GM18867 (cell line): Measurements from ENCODE around the gene RAB43.
"Not testable (repeated sequence)": the region's sequence is repeated elsewhere in the genome, so short reads cannot be mapped to it uniquely, and the experiment has no call there.

Experiments used
- ATAC-seq: cut with Tn5 transposase; IDR thresholded peaks from one replicate; pipeline ENCODE4 v1.9.1; 2021; ENCODE audit warnings: mild to moderate bottlenecking, moderate library complexity; ENCODE audit not compliant: unreplicated experiment

Gene RAB43

DNA sequence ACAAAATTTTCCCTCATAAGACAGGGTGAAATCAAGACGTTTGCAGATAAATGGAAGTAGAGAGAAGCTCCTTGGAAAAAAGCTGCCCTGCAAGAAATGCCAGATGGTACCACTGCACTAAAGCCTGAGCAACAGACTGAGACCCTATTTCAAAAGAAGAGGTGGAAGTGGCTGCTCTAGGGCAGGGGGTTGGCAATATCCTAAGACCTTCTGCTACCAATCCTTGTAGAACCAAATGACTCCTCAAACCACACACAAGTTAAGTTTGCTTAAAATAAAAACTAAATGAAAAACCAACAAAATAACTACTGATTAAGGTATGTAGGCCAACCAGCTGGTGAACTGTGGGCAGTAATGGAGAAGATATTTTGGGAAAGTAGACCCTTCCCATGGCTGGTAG, 21.3 kb downstream of the RAB43 start:
- ATAC-seq: no peak

DNA sequence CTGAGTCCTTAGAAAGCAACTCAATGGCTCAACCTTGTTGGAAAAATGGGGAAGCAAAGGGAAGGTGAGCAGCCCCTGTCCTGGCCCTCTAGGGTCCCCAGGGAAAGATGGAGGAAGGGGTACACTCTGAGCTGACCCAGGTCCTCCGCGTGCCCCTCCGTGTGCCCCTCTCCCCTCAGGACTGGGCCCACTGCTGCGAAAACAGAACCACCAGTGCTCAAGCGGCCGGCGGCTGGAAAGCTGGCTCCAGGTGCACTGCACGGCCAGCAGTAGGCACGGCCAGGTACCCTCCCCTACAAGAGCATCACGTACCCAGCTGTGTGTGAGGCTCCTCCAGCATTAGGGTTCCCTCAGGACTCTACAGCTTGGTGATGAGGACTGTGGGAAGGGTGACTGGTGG, 26.3 kb downstream of the RAB43 start:
- ATAC-seq: no peak

DNA sequence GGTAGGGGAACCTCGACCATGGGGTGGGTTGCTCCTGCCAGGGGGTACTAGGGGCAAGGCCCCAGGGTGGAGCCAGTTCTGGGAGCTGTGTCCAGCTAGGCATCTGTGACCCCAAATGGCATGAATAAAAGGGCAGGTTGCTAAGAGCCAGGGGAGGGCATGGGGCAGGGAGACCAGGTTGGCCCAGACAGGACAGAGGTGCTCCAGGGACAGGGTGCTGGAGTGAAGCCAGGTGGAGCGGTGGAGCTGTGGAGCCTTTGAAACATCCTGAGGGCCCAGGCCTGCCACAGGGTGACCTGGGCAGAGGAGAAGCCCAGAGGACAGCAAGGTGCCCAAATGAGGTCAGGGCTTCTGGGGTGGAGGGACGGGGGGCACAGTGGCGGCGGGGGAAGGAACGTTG, 33.3 kb downstream of the RAB43 start:
- ATAC-seq: not testable (repeated sequence)

DNA sequence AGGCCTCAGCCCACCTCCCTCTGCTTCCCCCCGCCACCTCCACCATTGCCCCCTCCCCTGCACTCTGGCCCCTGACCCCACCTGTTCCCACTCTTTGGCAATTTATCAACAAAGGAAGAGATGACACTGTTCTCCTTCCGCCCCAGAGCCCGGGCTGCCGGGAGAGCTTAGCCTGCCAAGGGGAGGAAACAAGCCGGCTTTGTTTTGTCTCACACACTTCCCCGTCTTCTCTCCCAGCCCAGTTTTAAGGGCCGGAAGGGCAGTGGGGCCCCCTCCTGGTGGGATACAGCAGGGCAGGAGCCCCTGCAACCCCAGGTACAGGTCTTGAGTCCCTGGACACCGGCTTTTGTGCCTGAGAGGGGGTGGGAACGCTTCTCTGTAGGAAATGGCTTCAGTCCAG, 33.7 kb downstream of the RAB43 start:
- ATAC-seq: not testable (repeated sequence)

DNA sequence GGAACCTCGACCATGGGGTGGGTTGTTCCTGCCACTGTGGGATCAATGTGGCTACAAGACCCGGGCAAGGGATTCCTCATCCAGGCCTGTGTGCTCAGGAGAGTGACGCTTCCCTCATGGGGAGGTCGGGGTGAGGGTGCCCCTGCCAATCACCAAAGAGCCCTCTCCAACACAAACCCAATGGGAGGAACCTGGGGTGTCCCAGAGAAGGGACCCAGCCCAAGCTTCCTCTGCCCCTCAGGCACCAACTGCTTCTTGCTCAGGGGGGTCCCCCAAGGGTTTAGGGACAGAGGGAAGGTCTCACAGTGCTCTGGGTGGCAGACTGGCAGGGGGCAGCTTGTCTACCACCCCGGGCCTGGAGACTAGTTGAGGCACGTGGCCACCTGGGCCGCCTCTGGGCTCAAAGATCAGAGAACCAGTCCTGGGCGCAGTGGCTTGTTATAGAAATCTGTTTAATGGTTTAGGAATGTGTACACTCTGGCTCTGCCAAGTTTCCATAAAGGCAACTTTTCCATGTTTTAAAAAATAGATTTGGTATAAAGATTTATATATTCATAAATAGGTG, 34.4 kb downstream of the RAB43 start:
- ATAC-seq: no peak

DNA sequence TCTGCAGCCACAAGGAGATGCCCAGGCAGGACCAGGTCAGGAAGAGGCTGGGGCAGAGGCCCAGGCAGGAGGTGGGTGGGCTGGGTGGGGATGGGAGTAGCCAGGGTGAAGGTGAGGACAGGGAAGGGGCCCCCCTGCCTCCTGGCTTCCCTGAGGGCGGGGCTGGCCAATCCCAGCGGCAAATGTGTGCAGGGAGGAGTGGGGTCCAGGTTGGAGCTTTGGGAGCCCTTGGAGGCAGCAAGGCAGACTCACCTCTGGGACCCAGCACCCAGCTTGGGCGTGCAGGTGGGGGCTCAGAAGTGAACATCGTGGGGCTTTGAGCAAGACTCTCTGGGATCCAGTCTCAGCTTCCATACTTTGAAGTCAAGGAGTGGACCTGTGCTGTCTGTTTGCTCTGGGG, 35.8 kb downstream of the RAB43 start:
- no peak for ATAC-seq

DNA sequence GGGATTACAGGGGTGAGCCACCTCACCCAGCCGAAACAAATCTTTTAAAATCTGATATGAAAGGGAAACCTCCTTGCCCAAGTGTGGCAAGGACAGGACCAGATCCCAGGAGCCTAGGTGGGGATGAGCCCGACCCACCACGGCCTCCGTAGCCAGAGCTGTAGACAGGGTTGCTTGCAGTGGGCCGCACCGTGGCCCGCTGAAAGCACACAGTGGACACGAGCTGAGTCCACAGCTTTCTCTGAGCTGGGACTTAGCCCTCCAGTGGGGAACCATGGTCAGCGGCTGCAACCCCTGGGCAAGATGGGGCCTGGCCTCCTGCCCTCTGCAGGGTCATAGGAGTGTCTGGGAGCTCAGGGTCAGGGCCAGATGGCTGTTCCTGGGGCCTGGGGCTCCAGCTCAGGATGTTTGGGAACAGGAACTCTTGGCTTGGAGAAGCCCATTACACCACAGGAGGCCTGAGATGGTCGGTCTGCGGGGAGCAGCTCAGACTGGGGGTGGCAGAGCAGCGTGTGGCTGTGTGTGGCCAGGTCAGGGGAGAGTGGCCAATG, 36.4 kb downstream of the RAB43 start:
- ATAC-seq: no peak

DNA sequence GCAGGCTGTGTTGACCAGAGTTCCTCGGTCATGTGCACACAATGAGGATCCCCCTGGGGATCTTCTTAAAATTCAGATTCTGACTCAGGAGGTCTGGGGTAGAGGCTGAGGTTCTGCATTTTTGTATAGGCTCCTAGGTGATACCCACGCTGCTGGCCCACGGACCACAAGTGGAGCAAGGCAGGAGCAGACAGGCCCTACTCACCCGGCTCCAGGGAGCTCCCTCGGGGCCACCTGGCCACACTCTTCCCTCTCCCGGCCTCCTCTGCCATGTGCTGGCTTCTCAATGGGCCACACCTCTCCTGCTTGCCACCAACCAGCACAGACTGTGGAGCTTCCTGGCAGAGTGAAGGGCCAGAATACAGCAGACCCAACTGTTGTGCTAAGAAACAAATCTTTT, 37.1 kb downstream of the RAB43 start:
- ATAC-seq: no peak

DNA sequence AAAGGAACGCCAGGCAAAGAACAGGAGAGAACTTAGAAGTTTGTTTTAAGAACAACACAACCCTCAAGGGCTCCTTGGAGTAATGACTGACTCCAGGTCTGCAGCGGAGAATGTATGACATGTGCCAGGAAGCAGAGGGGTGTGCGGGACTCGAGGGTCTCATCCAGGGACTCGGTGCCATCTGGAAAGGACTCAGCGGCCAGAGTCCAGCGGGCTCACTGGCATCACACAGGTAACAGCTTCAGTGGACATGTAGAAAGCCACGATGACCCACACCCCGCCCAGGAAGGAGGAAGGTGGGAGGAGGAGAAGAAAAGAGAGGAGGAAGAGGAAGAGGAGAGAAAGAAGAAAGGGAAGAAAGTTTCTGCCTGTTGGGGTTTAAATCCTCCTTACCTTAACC, 39.6 kb downstream of the RAB43 start:
- no peak for ATAC-seq

DNA sequence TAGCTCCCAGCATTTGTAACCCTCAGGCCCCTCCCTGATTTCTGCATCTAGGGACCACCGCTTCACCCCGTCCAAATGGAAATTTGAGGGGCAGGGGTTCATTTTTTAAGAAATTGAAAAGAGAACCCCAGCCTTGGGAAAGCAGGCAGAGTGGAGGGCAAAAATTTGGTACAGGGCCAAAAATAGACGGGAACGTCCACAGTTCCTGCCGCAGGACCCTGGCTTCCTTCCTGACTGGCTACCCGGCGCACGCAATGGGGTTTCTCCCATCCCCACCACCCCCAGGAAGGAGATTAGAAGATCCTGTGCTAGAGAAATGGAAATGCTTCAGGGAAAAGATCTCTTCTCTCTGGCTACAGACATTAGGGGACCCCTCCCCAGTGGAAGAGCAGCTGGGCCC, 40.1 kb downstream of the RAB43 start:
- ATAC-seq: no peak

DNA sequence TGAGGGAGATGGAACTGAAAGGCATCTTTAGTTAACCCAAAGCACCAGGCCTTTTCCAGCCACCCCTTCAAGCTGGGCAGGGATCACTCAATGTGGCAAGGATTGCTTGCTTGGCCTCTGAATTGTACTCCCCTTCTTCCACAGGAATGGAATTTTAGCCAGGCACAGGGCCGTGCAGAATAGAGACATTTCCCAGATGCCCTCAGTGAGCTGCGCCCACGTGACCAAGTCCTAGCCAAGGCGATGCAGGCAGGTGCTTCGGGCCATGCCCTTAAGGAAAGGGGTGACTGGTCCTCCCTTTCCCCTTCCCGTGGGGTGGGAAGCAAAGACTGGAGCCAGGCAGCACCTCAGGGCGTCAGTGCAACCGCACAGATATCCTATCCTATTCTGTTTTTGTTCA, 43.1 kb downstream of the RAB43 start:
- no peak for ATAC-seq

DNA sequence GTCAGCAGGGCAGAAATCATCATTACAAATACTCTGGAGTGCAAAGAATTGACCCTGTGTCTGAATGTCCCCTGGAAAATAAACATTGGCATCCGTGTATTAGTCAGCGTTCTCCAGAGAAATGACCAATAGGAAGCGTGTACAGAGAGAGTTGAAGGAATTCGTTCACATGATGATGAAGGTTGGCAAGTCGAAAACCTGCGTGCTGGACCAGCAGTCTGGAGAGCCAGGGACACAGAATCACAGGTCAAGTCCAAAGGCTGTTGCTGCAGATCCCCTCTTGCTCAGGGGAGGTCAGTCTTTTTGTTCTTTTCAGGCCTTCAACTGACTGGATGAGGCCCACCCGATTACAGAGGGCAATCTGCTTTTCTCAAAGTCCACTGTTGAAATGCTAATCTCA, 44.4 kb downstream of the RAB43 start:
- ATAC-seq: no peak

DNA sequence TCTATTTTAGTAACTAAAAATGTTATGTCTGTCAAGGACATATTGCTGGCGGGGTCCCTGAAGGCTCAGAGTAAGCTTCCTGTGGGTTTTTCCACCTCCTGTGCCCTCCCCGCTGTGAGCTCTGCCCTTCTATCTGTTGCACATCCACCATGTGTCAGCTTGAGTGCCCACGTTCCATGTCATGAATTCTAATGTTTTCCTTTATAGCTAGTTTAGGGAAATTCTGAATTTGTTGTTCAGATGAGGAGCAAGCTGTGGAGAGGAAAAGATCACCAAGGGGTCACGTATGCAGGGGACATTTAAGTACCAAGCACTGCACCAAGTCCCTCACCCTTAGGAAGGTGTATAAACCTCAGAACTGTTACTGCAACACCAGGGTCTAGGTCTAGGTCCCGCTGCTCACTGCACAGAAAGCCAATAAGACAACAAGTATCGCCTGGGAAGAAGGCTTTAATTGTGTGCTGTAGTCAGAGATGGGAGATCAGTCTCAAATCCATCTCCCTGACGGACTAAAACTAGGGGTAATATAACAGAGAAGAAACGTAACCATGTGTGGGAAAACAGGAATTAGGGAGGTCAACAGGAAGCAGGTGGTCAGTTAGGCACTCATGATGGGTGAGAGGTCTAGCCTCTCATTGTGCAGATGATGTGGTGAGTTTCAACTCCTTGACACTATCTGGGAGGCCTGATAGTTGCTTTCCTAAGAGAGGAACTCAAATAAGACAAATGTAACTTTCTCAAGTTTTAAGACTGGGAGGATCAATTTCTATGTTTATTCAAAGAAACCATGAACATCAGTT, 51.3 kb downstream of the RAB43 start:
- ATAC-seq: no peak

DNA sequence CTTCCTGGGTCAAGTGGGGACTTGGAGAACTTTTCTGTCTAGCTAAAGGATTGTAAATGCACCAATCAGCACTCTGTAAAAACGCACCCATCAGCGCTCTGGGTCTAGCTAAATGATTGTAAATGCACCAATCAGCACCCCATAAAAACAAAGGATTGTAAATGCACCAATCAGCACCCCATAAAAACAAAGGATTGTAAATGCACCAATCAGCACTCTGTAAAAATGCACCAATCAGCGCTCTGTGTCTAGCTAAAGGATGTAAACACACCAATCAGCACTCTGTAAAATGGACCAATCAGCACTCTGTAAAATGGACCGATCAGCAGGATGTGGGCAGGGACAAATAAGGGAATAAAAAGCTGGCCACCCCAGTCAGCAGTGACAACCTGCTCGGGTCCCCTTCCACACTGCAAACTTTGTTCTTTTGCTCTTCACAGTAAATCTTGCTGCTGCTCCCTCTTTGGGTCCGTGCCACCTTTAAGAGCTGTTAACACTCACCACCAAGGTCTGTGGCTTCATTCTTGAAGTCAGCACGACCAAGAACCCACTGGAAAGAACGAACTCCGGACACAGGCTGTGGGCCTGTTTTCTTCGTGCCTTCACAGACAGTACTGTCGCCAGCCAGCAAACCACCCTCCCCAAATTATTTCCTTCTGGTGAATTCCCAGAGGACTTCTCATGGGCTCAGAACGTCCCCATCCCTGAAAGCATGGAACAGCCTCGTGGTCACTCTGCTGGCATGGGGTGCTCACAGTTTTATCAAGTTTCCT, 52.1 kb downstream of the RAB43 start:
- not testable (repeated sequence) for ATAC-seq

DNA sequence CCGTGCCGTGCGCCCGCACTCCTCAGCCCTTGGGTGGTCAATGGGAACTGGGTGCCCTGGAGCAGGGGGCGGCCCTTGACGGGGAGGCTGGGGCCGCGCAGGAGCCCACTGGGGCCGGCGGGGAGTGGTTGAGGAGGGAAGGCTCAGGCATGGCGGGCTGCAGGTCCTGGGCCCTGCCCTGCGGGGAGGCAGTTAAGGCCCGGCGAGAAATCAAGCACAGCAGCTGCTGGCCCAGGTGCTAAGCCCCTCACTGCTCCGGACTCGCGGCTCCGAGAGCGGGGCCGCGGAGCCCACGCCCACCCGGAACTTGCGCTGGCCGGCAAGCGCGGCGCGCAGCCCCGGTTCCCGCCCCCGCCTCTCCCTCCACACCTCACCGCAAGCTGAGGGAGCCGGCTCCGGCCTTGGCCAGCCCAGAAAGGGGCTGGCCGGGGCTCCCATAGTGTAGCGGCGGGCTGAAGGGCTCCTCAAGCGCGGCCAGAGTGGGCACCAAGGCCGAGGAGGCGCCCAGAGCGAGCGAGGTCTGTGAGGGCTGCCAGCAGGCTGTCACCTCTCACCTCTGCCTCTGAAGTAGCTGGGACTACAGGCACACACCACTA, 53.2 kb downstream of the RAB43 start:
- ATAC-seq: no peak

DNA sequence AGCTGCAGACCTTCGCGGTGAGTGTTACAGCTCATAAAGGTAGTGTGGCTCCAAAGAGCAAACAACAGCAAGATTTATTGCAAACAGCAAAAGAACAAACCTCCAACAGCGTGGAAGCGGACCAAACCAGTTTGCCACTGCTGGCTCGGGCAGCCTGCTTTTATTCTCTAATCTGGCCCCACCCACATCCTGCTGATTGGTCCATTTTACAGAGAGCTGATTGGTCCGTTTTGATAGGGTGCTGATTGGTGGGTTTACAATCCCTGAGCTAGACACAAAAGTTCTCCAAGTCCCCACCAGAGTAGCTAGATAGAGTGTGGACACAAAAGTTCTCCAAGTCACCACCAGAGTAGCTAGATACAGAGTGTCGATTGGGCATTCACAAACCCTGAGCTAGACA, 53.9 kb downstream of the RAB43 start:
- not testable (repeated sequence) for ATAC-seq

DNA sequence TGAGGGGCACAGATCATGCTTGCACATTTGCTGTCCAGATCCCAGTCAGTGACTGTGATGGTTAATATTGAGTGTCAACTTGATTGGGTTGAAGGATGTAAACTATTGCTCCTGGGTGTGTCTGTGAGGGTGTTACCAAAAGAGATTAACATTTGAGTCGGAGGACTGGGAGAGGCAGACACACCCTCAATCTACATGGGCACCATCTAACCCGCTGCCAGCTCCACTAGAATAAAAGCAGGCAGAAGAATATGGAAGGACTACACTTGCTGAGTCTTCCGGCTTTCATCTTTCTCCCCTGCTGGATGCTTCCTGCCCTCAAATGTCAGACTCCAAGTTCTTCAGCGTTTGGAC, 55.9 kb downstream of the RAB43 start:
- no peak for ATAC-seq

DNA sequence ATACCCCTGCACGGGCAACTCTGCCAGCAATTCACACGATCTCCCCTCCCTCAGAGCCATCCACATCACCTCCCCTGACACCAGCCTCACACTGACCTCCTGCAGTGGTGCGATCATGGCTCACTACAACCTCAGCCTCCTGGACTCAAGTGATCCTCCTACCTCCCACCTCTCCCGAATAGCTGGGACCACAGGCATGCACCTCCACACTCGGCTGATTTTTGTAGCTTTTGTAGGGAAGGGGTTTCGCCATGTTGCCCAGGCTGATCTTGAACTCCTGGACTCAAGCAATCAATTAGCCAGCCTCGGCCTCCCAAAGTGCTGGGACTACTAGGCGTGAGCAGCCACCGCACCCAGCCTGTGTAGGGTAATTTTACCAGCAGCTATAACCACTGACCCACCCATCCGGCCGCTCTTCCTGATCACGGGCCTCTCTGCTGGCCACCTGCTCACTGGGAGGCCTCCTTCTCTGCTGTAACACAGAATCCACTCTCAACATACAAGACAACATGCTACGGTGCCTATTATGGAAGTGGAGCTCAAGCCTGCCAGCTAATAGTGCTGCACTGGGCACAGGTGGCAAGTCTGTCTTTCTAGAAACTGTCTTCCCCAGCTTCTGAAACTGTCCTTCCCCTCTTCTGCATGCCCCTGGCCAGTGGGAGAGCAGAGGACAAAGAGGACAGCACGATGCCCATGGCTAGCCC, 56.4 kb downstream of the RAB43 start:
- no peak for ATAC-seq

DNA sequence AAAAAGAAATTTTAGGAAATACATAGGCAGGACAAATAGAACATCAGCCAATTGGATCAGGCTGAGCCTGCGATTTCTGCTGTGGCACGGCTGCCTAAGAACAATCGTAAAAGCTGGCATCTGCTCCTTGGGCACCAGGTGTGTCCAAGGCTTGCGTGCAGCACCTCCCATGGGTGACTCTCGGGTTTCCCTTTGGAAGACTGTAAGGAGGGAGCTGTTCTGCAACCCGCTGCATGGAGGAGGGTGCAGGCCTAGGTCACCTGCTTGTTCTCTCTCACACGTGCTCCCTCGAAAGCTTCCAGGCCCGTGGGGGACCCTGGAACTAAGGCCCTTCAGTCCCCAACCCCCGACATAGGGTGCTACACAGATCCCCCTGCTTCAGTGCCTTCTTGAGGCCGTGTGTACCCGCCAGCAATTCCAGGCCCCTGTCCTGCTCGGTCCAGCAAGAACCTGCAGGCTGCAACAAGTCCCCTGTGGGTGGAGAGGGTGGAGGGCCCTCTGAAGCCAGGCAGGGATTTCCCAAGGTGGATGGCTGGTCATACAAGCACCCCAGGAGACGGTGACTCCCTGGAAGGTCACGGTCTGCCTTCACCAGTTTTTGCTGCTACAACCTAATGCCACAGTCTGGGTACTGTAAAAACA, 57.6 kb downstream of the RAB43 start:
- no peak for ATAC-seq

DNA sequence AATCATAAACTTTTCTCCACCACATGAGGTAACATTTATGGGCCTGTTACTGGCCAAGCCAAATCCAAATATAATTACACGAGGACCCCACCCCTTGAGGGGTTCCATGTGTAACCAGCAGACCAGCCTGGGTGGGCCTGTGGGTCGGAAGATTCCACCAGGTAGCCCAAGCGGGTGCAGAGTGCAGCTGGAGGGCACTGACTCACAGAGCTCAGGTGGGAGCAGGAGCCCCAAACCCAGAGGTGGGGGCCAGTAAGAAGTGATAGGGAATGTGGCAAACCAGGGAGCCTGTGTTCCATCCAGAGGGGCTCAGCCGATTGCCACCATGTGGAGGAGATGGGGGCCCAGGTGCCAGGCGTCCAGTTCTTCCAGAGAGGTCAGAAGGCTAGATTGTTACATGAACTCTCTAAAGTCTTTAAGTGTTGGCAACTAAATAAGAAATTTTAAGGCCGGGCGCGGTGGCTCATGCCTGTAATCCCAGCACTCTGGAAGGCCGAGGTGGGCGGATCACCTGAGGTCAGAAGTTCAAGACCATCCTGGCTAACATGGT, 58.4 kb downstream of the RAB43 start:
- ATAC-seq: no peak
